ENCODE measurements around the gene CLDN10.
"Not testable (repeated sequence)": the region's sequence is repeated elsewhere in the genome, so short reads cannot be mapped to it uniquely, and the experiment has no call there.

The CLDN10 gene

GRCh38 chr13:95552539-95553441, at the start of gene CLDN10:
Gene CLDN10 (plus strand): TSS chr13:95552720. CDS start chr13:95552754, 34 bp downstream.
- DNase-seq = peak; percentile 76

- DNase-seq = no peak
These were observed 48.9 kb upstream of the CLDN10 start for GRCh38 chr13:95503662-95504061.

- no peak for DNase-seq
These were observed 47.3 kb upstream of the CLDN10 start for GRCh38 chr13:95505265-95505664.

GRCh38 chr13:95505986-95506385, 46.5 kb upstream of the CLDN10 start:
- DNase-seq = no peak

GRCh38 chr13:95507991-95508390, 44.5 kb upstream of the CLDN10 start:
- no peak for DNase-seq

GRCh38 chr13:95508996-95509395, 43.5 kb upstream of the CLDN10 start:
- no peak for DNase-seq

- no peak for DNase-seq
These were observed 42.8 kb upstream of the CLDN10 start for GRCh38 chr13:95509521-95510310.

- no peak for DNase-seq
These were observed 41.6 kb upstream of the CLDN10 start for GRCh38 chr13:95510950-95511349.

- DNase-seq = no peak
These were observed 40.1 kb upstream of the CLDN10 start for GRCh38 chr13:95512424-95512823.

GRCh38 chr13:95512957-95513356, 39.6 kb upstream of the CLDN10 start:
- DNase-seq = no peak

GRCh38 chr13:95515606-95516005, 36.9 kb upstream of the CLDN10 start:
- not testable (repeated sequence) for DNase-seq

GRCh38 chr13:95516021-95516420, 36.5 kb upstream of the CLDN10 start:
- no peak for DNase-seq

GRCh38 chr13:95516492-95516891, 36.0 kb upstream of the CLDN10 start:
- DNase-seq = no peak

- peak; percentile 9 for DNase-seq
These were observed 28.9 kb upstream of the CLDN10 start for GRCh38 chr13:95523598-95523997.

GRCh38 chr13:95524264-95524901, 28.1 kb upstream of the CLDN10 start:
- DNase-seq = no peak

- no peak for DNase-seq
These were observed 24.6 kb upstream of the CLDN10 start for GRCh38 chr13:95527955-95528354.

GRCh38 chr13:95530178-95530577, 22.3 kb upstream of the CLDN10 start:
- DNase-seq = no peak

GRCh38 chr13:95533545-95534160, 18.9 kb upstream of the CLDN10 start:
- DNase-seq = peak; percentile 15

GRCh38 chr13:95535243-95535642, 17.3 kb upstream of the CLDN10 start:
- peak; percentile 41 for DNase-seq

GRCh38 chr13:95536632-95537241, 15.8 kb upstream of the CLDN10 start:
- DNase-seq = peak; percentile 52

- DNase-seq = peak; percentile 41
These were observed 11.6 kb upstream of the CLDN10 start for GRCh38 chr13:95540888-95541287.

GRCh38 chr13:95541308-95541707, 11.2 kb upstream of the CLDN10 start:
- DNase-seq = no peak

All from NCI-H146 (cell line).